ENCODE data around the gene ALOX12B.

ALOX12B gene

DNA sequence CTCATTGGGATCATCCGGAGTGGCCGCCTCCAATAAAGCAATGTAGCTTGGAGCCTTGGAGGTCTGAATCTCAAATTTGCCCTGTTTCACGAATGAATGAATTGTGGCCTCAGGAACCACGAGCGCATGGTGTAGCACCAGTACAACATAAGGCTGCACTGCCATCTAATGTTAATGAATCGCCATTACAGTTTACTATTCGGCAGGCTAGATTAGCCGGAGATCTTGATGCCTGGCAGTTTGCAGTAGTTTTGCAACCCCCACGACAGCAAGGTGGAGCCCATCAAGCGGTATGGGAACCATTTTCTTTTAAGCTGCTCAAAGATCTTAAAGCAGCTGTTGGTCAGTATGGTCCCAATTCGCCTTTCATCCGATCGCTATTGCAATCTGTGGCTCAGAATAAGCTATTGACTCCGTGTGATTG is 29.8 kb downstream of the ALOX12B start:
- H3K4me1 ChIP-seq (ENCODE audit: control insufficient read depth in 5 of 5, insufficient read depth in 5 of 5, low read length in 5 of 5), result peaks cover 2 to 19% (median 13%) of the 10 kb centered on the region in 5 donors
- H3K36me3 ChIP-seq (ENCODE audit: control insufficient read depth in 5 of 5, insufficient read depth in 5 of 5, low read length in 5 of 5), result no peaks in the 10 kb centered on the region
- H3K27ac ChIP-seq (ENCODE audit: low read depth, low read length), result no peak overlapping the region
- peaks cover 7 to 20% (median 11%) of the 10 kb centered on the region in 5 donors for H3K27me3 ChIP-seq (ENCODE audit: control insufficient read depth in 5 of 5, insufficient read depth in 4 of 5, low read length in 5 of 5)
- H3K4me3 ChIP-seq (ENCODE audit: low read depth in 1 of 5, low read length in 5 of 5), result no peak overlapping the region
- no peaks in the 10 kb centered on the region for H3K9me3 ChIP-seq (ENCODE audit: control insufficient read depth in 5 of 5, low read length in 5 of 5)
- H3K9ac ChIP-seq (ENCODE audit: low read length in 5 of 5), result no peak overlapping the region

DNA sequence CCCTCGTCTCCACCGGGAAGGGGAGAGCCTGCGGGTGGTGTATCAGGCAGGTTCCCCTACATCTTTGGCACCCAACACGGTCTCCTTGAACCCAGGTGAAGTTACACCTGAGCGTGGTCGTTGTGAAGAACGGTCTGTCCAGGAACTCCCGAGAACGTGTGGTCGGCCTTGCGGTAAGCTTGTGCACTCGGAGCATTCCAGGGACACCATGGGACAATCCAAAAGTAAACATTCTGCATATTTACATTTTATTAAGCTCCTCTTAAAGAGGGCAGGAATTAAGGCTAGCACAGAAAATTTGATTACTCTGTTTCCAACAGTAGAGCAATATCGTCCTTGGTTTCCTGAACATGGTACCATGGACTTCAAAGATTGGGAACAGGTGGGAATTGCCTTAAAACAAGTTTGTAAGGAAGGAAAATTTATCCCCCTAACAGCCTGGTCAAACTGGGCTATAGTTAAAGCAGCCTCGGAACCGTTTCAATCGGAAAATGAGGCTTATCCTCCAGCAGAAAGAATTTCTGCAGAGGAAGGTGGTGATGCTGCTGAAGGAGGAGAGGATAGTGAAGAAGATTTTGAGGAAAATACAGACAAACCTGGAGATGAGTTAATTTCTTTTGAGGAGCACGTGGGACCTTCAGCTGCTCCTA is 30.4 kb downstream of the ALOX12B start:
- Histone ChIP-seq H3K9ac (ENCODE audit: low read length in 5 of 5) (no peak overlapping the region), H3K36me3 (ENCODE audit: control insufficient read depth in 5 of 5, insufficient read depth in 5 of 5, low read length in 5 of 5) (no peaks in the 10 kb centered on the region), H3K4me3 (ENCODE audit: low read depth in 1 of 5, low read length in 5 of 5) (no peak overlapping the region), H3K27ac (ENCODE audit: low read depth, low read length) (no peak overlapping the region), H3K9me3 (ENCODE audit: control insufficient read depth in 5 of 5, low read length in 5 of 5) (no peaks in the 10 kb centered on the region), H3K27me3 (ENCODE audit: control insufficient read depth in 5 of 5, insufficient read depth in 4 of 5, low read length in 5 of 5) (peaks cover 3 to 14% (median 7%) of the 10 kb centered on the region in 5 donors), H3K4me1 (ENCODE audit: control insufficient read depth in 5 of 5, insufficient read depth in 5 of 5, low read length in 5 of 5) (peaks cover 2 to 19% (median 13%) of the 10 kb centered on the region in 5 donors)

- Histone ChIP-seq H3K36me3 (ENCODE audit: control insufficient read depth in 5 of 5, insufficient read depth in 5 of 5, low read length in 5 of 5) (no peaks in the 10 kb centered on the region), H3K4me3 (ENCODE audit: low read depth in 1 of 5, low read length in 5 of 5) (no peak overlapping the region), H3K9me3 (ENCODE audit: control insufficient read depth in 5 of 5, low read length in 5 of 5) (no peaks in the 10 kb centered on the region), H3K27me3 (ENCODE audit: control insufficient read depth in 5 of 5, insufficient read depth in 4 of 5, low read length in 5 of 5) (peaks cover 3 to 13% (median 7%) of the 10 kb centered on the region in 5 donors), H3K4me1 (ENCODE audit: control insufficient read depth in 5 of 5, insufficient read depth in 5 of 5, low read length in 5 of 5) (peaks cover 2 to 19% (median 13%) of the 10 kb centered on the region in 5 donors), H3K27ac (ENCODE audit: low read depth, low read length) (no peak overlapping the region), H3K9ac (ENCODE audit: low read length in 5 of 5) (peak overlapping the region in 1 of 5 donors; percentile 7)
These were observed 31.1 kb downstream of the ALOX12B start for GRCh38 chr17:8056232-8056975.

GRCh38 chr17:8055851-8056231 is 31.7 kb downstream of the ALOX12B start:
- H3K9me3 ChIP-seq (ENCODE audit: control insufficient read depth in 5 of 5, low read length in 5 of 5), result no peaks in the 10 kb centered on the region
- H3K27ac ChIP-seq (ENCODE audit: low read depth, low read length), result no peak overlapping the region
- no peaks in the 10 kb centered on the region for H3K36me3 ChIP-seq (ENCODE audit: control insufficient read depth in 5 of 5, insufficient read depth in 5 of 5, low read length in 5 of 5)
- peaks cover 2 to 19% (median 13%) of the 10 kb centered on the region in 5 donors for H3K4me1 ChIP-seq (ENCODE audit: control insufficient read depth in 5 of 5, insufficient read depth in 5 of 5, low read length in 5 of 5)
- H3K4me3 ChIP-seq (ENCODE audit: low read depth in 1 of 5, low read length in 5 of 5), result no peak overlapping the region
- peak overlapping the region in 2 of 5 donors; percentile 6 to 7 for H3K9ac ChIP-seq (ENCODE audit: low read length in 5 of 5)
- peaks cover under 1 to 10% (median 6%) of the 10 kb centered on the region in 5 donors for H3K27me3 ChIP-seq (ENCODE audit: control insufficient read depth in 5 of 5, insufficient read depth in 4 of 5, low read length in 5 of 5)

DNA sequence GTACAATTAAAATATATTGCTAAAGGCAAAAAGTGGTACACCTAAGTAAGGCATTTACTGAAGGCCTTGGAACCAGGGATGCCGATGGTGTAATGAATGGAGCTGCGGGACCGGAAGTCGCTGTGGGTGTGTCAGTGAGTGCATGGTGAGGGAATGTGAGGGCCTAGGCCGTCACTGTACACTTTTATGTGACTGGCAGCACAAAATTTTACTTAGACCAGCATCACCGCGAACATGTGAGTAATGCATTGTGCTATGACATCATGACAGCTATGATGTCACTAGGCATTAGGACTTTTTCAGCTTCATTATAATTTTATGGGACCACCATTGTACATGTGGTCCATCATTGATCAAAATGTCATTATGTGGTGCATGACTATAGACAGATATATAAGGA is 33.9 kb downstream of the ALOX12B start:
- H3K36me3 ChIP-seq (ENCODE audit: control insufficient read depth in 5 of 5, insufficient read depth in 5 of 5, low read length in 5 of 5), result no peaks in the 10 kb centered on the region
- no peak overlapping the region for H3K27ac ChIP-seq (ENCODE audit: low read depth, low read length)
- no peaks in the 10 kb centered on the region for H3K9me3 ChIP-seq (ENCODE audit: control insufficient read depth in 5 of 5, low read length in 5 of 5)
- no peak overlapping the region for H3K4me3 ChIP-seq (ENCODE audit: low read depth in 1 of 5, low read length in 5 of 5)
- H3K27me3 ChIP-seq (ENCODE audit: control insufficient read depth in 5 of 5, insufficient read depth in 4 of 5, low read length in 5 of 5), result no peaks in the 10 kb centered on the region
- H3K9ac ChIP-seq (ENCODE audit: low read length in 5 of 5), result no peak overlapping the region
- H3K4me1 ChIP-seq (ENCODE audit: control insufficient read depth in 5 of 5, insufficient read depth in 5 of 5, low read length in 5 of 5), result peaks cover 2 to 19% (median 13%) of the 10 kb centered on the region in 5 donors

GRCh38 chr17:8052256-8053252 is 35.0 kb downstream of the ALOX12B start:
- Histone ChIP-seq H3K4me3 (ENCODE audit: low read depth in 1 of 5, low read length in 5 of 5) (no peak overlapping the region), H3K27ac (ENCODE audit: low read depth, low read length) (no peak overlapping the region), H3K36me3 (ENCODE audit: control insufficient read depth in 5 of 5, insufficient read depth in 5 of 5, low read length in 5 of 5) (no peaks in the 10 kb centered on the region), H3K9me3 (ENCODE audit: control insufficient read depth in 5 of 5, low read length in 5 of 5) (no peaks in the 10 kb centered on the region), H3K9ac (ENCODE audit: low read length in 5 of 5) (no peak overlapping the region), H3K27me3 (ENCODE audit: control insufficient read depth in 5 of 5, insufficient read depth in 4 of 5, low read length in 5 of 5) (peaks cover 0 to 4% (median under 1%) of the 10 kb centered on the region in 5 donors), H3K4me1 (ENCODE audit: control insufficient read depth in 5 of 5, insufficient read depth in 5 of 5, low read length in 5 of 5) (peaks cover 2 to 16% (median 13%) of the 10 kb centered on the region in 5 donors)

DNA sequence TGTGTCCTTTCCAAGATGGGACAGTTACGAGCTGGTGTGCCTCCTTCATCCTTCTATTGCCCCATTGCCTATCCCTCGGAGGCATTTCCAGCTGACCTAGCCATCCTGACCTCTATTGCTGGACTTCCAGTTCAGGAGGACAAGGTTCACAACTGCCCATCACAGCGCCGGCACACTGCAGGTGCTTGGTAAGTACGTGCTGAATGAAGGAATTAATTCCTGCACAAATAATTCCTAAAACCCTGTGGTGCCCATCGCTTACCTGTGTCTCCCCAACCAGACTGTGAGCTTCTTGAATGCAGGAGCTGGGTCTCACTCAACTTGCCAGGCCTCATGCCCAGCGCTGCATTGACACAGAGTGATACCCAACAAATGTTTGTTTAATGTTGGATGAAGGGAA is 35.7 kb downstream of the ALOX12B start:
- no peak overlapping the region for H3K9ac ChIP-seq (ENCODE audit: low read length in 5 of 5)
- no peak overlapping the region for H3K4me3 ChIP-seq (ENCODE audit: low read depth in 1 of 5, low read length in 5 of 5)
- peaks cover 2 to 13% (median 11%) of the 10 kb centered on the region in 5 donors for H3K4me1 ChIP-seq (ENCODE audit: control insufficient read depth in 5 of 5, insufficient read depth in 5 of 5, low read length in 5 of 5)
- H3K36me3 ChIP-seq (ENCODE audit: control insufficient read depth in 5 of 5, insufficient read depth in 5 of 5, low read length in 5 of 5), result no peaks in the 10 kb centered on the region
- H3K27ac ChIP-seq (ENCODE audit: low read depth, low read length), result no peak overlapping the region
- no peaks in the 10 kb centered on the region for H3K9me3 ChIP-seq (ENCODE audit: control insufficient read depth in 5 of 5, low read length in 5 of 5)
- H3K27me3 ChIP-seq (ENCODE audit: control insufficient read depth in 5 of 5, insufficient read depth in 4 of 5, low read length in 5 of 5), result peaks cover 0 to 8% (median 4%) of the 10 kb centered on the region in 5 donors

DNA sequence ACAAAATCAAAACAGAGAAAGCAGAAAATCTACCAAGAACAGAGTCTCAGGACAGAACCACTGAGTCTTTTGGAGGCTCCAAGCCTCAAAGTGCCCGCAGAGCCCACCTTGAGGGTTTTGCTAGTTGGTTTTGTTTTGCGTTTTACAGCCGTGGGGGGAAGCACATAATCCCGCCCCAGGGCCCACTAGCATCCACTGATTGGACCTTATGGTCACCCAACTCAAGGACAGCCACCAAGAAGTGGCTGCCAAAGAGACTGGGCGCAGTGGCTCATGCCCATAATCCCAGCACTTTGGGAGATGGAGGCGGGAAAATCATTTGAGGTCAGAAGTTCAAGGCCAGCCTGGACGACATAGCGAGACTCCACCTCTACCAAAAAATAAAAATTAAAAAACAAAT is 38.8 kb downstream of the ALOX12B start:
- Histone ChIP-seq H3K27me3 (ENCODE audit: control insufficient read depth in 5 of 5, insufficient read depth in 4 of 5, low read length in 5 of 5) (peaks cover 6 to 25% (median 11%) of the 10 kb centered on the region in 5 donors), H3K9ac (ENCODE audit: low read length in 5 of 5) (no peak overlapping the region), H3K9me3 (ENCODE audit: control insufficient read depth in 5 of 5, low read length in 5 of 5) (no peaks in the 10 kb centered on the region), H3K4me1 (ENCODE audit: control insufficient read depth in 5 of 5, insufficient read depth in 5 of 5, low read length in 5 of 5) (no peaks in the 10 kb centered on the region), H3K4me3 (ENCODE audit: low read depth in 1 of 5, low read length in 5 of 5) (no peak overlapping the region), H3K36me3 (ENCODE audit: control insufficient read depth in 5 of 5, insufficient read depth in 5 of 5, low read length in 5 of 5) (no peaks in the 10 kb centered on the region), H3K27ac (ENCODE audit: low read depth, low read length) (no peak overlapping the region)

GRCh38 chr17:8048236-8048635 is 39.3 kb downstream of the ALOX12B start:
- H3K4me3 ChIP-seq (ENCODE audit: low read depth in 1 of 5, low read length in 5 of 5), result no peak overlapping the region
- H3K4me1 ChIP-seq (ENCODE audit: control insufficient read depth in 5 of 5, insufficient read depth in 5 of 5, low read length in 5 of 5), result no peaks in the 10 kb centered on the region
- H3K9me3 ChIP-seq (ENCODE audit: control insufficient read depth in 5 of 5, low read length in 5 of 5), result no peaks in the 10 kb centered on the region
- H3K27me3 ChIP-seq (ENCODE audit: control insufficient read depth in 5 of 5, insufficient read depth in 4 of 5, low read length in 5 of 5), result peaks cover 6 to 25% (median 11%) of the 10 kb centered on the region in 5 donors
- no peak overlapping the region for H3K9ac ChIP-seq (ENCODE audit: low read length in 5 of 5)
- H3K27ac ChIP-seq (ENCODE audit: low read depth, low read length), result no peak overlapping the region
- H3K36me3 ChIP-seq (ENCODE audit: control insufficient read depth in 5 of 5, insufficient read depth in 5 of 5, low read length in 5 of 5), result no peaks in the 10 kb centered on the region

All from subcutaneous abdominal adipose tissue (tissue), 5 donors.